Activated B cell treated with CpG ODN at 0.5 μM for 24 hours (primary cell): ENCODE results near the gene SUGCT. TPM values are rescaled to one million over a fixed set of nuclear protein-coding genes. Genes with fewer than 3 reads are reported as not detected.

Experiments used
- ATAC-seq: fragments of 200-7000 bp; cut with Tn5 transposase; one replicate; pipeline ENCODE4 v1.10.0; 2021; ENCODE audit warnings: low read depth, mild to moderate bottlenecking, moderate library complexity
- CTCF ChIA-PET: fragments of 350-600 bp; sonication (Branson Sonifier 250); formaldehyde crosslinking; loops from one replicate; lab custom pipeline; 2021; ENCODE audit warnings: antibody characterized with exemption; lab: Charles Lee
- POLR2A ChIA-PET: fragments of 350-600 bp; sonication (Branson Sonifier 250); formaldehyde crosslinking; loops from one replicate; lab custom pipeline; 2021; ENCODE audit warnings: antibody characterized with exemption; lab: Charles Lee
- DNase-seq: peaks from one replicate; pipeline ENCODE4 v3.0.0; 2022
- H3K27ac Mint-ChIP-seq: one replicate; pipeline ENCODE4 v1.8.0; 2020; ENCODE audit warnings: mixed read lengths
- H3K27me3 Mint-ChIP-seq: one replicate; pipeline ENCODE4 v1.8.0; 2021; ENCODE audit warnings: mixed read lengths
- H3K36me3 Mint-ChIP-seq: one replicate; pipeline ENCODE4 v1.8.0; 2021; ENCODE audit warnings: low read depth, mixed read lengths
- H3K4me1 Mint-ChIP-seq: one replicate; pipeline ENCODE4 v1.8.0; 2021; ENCODE audit warnings: mixed read lengths
- H3K4me3 Mint-ChIP-seq: one replicate; pipeline ENCODE4 v1.8.0; 2020; ENCODE audit warnings: mild to moderate bottlenecking, mixed read lengths
- H3K9me3 Mint-ChIP-seq: one replicate; pipeline ENCODE4 v1.8.0; 2020; ENCODE audit warnings: mixed read lengths
- intact Hi-C: fragments of 100-400 bp; cut with micrococcal nuclease; formaldehyde crosslinking; loops from one replicate; pipeline ENCODE4 v1.15.1; 2024
- total RNA-seq: library from RNA; stranded (reverse); gene quantifications from 2 replicates; pipeline ENCODE4 v1.2.3, GENCODE V29; 2022
- TF ChIP-seq, protein P1 (sequence below): fragments of 200-600 bp; IDR thresholded peaks from one replicate; pipeline ENCODE4 v1.8.0; 2022; ENCODE audit warnings: antibody characterized with exemption, mild to moderate bottlenecking

The SUGCT gene
- total RNA-seq, 1 donor from 2014 or later: 1.3 TPM

DNA sequence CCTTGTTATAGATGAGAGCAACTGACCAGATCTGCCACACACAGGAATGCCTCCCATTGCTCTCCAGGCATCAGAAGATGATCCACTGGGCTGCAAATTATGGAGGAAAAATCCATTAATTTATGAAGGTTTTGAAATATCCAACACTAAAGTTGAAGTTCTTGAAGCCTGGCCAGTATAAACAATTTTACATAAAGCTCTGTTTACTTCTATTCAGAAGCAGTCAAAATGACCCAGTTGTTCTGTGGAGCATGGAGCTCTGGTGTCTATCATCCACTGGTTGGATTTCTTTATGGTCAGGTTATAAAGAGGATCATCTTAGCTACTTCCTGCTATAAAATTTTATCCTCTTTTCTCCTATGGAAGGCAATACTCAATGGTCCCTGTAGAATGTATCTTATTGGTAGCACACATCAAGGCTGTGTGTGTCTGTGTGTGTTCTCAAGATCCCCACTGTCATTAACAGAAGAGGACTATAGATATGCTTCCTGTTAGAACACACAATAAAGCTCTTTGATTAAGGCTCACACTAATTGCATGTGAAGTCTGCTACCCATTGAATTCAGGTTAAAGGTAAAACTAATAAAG, 747.4 kb downstream of the SUGCT start:
- ATAC-seq (no peak), DNase-seq (no peak)
- H3K27me3 Mint-ChIP-seq: no peaks in the 10 kb centered on the region
- no peaks in the 10 kb centered on the region for H3K36me3 Mint-ChIP-seq
- ChIA-PET CTCF (no interaction called here), POLR2A (no interaction called here)
- H3K27ac Mint-ChIP-seq: no peak overlapping the region
- H3K4me1 Mint-ChIP-seq: no peaks in the 10 kb centered on the region
- H3K4me3 Mint-ChIP-seq: no peak overlapping the region
- TF ChIP-seq, protein P1, sequence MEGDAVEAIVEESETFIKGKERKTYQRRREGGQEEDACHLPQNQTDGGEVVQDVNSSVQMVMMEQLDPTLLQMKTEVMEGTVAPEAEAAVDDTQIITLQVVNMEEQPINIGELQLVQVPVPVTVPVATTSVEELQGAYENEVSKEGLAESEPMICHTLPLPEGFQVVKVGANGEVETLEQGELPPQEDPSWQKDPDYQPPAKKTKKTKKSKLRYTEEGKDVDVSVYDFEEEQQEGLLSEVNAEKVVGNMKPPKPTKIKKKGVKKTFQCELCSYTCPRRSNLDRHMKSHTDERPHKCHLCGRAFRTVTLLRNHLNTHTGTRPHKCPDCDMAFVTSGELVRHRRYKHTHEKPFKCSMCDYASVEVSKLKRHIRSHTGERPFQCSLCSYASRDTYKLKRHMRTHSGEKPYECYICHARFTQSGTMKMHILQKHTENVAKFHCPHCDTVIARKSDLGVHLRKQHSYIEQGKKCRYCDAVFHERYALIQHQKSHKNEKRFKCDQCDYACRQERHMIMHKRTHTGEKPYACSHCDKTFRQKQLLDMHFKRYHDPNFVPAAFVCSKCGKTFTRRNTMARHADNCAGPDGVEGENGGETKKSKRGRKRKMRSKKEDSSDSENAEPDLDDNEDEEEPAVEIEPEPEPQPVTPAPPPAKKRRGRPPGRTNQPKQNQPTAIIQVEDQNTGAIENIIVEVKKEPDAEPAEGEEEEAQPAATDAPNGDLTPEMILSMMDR: no peak
- intact Hi-C loops: no loop called here
- H3K9me3 Mint-ChIP-seq: no peaks in the 10 kb centered on the region

GRCh38 chr7:40883826-40884225, 749.0 kb downstream of the SUGCT start:
- ChIA-PET POLR2A (no interaction called here), CTCF (no interaction called here)
- ATAC-seq (no peak), DNase-seq (no peak)
- Mint-ChIP-seq H3K4me1 (no peaks in the 10 kb centered on the region), H3K9me3 (no peaks in the 10 kb centered on the region), H3K4me3 (no peak overlapping the region), H3K27ac (no peak overlapping the region), H3K27me3 (no peaks in the 10 kb centered on the region), H3K36me3 (no peaks in the 10 kb centered on the region)
- intact Hi-C loops: no loop called here
- TF ChIP-seq, protein P1: no peak

DNA sequence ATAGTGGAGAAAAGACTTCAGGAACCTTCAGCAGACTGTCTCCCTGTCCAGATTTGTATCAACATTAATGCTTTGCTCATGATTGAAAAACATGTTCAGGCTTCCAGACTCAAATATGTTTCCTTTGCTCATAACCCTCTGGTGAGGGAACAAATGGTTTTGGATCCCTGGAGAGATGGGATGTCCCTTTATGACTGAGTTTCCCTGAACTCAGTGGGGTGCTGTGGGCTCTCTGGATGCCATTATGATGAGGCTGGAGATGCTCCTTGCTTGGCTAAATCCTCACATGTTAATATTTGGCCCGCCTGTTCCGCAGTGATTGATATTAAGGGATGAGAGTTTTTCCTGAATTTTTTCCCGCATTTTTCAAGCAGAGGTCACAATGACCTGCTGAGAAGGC, 749.4 kb downstream of the SUGCT start:
- intact Hi-C loops: no loop called here
- H3K27ac Mint-ChIP-seq: no peak overlapping the region

DNA sequence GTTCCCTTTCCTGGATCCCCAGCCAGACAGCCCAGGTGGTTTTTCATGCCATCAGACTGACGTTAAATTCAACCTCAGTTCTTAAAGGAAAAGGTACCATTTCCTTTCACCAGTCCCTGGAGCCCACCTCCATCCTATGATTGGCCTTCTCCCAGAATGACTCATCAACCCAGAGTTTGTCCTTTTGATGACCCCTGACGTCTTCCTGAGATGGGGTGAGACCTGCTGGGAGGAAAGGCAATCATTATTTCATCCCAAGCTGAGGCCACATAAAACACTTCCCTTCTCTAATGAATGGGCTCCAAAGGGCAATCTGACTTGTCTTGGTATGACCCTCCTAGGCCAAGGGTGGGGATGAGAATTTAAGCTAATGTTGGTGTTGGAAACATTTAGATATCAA, 750.7 kb downstream of the SUGCT start:
- Mint-ChIP-seq H3K4me3 (no peak overlapping the region), H3K27ac (no peak overlapping the region), H3K9me3 (peaks cover 4% of the 10 kb centered on the region), H3K36me3 (no peaks in the 10 kb centered on the region), H3K4me1 (no peaks in the 10 kb centered on the region), H3K27me3 (no peaks in the 10 kb centered on the region)
- ChIA-PET CTCF (no interaction called here), POLR2A (no interaction called here)
- TF ChIP-seq, protein P1: no peak
- no peak for ATAC-seq
- no peak for DNase-seq
- intact Hi-C loops: no loop called here

More for the DNA sequence above, 749.4 kb downstream of the SUGCT start:
- TF ChIP-seq, protein P1: no peak
- ChIA-PET CTCF (no interaction called here), POLR2A (no interaction called here)
- DNase-seq: no peak
- Mint-ChIP-seq H3K36me3 (no peaks in the 10 kb centered on the region), H3K4me1 (no peaks in the 10 kb centered on the region), H3K9me3 (no peaks in the 10 kb centered on the region), H3K27me3 (no peaks in the 10 kb centered on the region), H3K4me3 (no peak overlapping the region)
- ATAC-seq: no peak

DNA sequence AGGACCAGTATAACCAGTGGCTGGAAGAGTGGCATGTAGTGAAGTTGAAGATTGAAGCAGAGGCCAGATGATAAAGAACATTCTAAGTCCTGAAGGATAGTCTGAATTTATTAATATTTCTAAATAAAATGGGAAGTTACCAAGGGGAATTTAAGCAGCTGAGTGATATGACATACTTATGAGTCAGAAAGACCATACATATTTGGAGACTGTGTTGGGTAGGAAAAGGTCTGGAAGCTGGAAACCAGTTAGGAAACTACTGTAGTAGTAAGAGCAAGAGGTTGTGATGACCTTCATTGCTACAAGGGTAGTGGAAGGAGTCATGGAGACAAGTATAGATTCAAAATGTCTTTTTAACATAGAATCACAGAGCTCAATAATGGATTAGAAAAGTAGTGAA, 752.3 kb downstream of the SUGCT start:
- H3K36me3 Mint-ChIP-seq: no peaks in the 10 kb centered on the region
- peaks cover 14% of the 10 kb centered on the region for H3K9me3 Mint-ChIP-seq
- no peaks in the 10 kb centered on the region for H3K4me1 Mint-ChIP-seq
- H3K27me3 Mint-ChIP-seq: no peaks in the 10 kb centered on the region
- DNase-seq: no peak
- TF ChIP-seq, protein P1: no peak
- POLR2A ChIA-PET: no interaction called here
- CTCF ChIA-PET: no interaction called here
- no peak overlapping the region for H3K4me3 Mint-ChIP-seq
- intact Hi-C loops: no loop called here
- no peak for ATAC-seq
- H3K27ac Mint-ChIP-seq: no peak overlapping the region
